K562 (cell line): ENCODE data around the gene SEC14L1. TPM values are rescaled to one million over a fixed set of nuclear protein-coding genes. Genes with fewer than 3 reads are reported as not detected.

Source experiments
- ATAC-seq: fragments of 200-7000 bp; cut with Tn5 transposase; 3 replicates; pipeline ENCODE4 v1.9.1; 2020; ENCODE audit warnings: moderate library complexity
- BruUV-seq: library from RNA; stranded (reverse); fragments of 400-500 nt; replicated peaks from 2 replicates; lab custom pipeline; 2021; lab: Mats Ljungman, UMichigan
- CTCF ChIA-PET: fragments of 300-600 bp; formaldehyde crosslinking; extraction: SDS; loops from one replicate; lab custom pipeline; 2021; ENCODE audit warnings: low intra/inter-chr PET ratio; lab: Yijun Ruan, JAX
- POLR2A ChIA-PET: fragments of 300-600, 350-650 bp; sonication (Branson Sonifier 250); formaldehyde crosslinking; extraction: SDS; loops from one replicate; lab custom pipeline; 2021; ENCODE audit warnings: antibody characterized with exemption, inconsistent platforms; lab: Yijun Ruan, JAX
- DNase-seq, 4 experiments: peaks; one replicate each; pipeline versions ENCODE4 v3.0.0 to v3.0.0-alpha.2; 2011 to 2018; ENCODE audit warnings: low spot score in 3 of 4, mixed read lengths in 3 of 4; ENCODE audit errors: extremely low read depth in 1 of 4
- FAIRE-seq: peaks from 2 replicates; lab custom pipeline; 2011; peaks lifted over from hg19 to GRCh38; lab: Jason Lieb, UNC
- H2AFZ ChIP-seq: 2 replicates; pipeline ENCODE4 v1.6.0; 2011; ENCODE audit warnings: low read depth, low read length, control low read depth, inconsistent platforms
- H3K27ac ChIP-seq: fragments of 200-600 bp; 3 replicates; pipeline ENCODE4 v1.8.0; 2011; ENCODE audit warnings: low read depth, mild to moderate bottlenecking, control low read depth, inconsistent platforms, low read length, moderate library complexity, mixed read lengths; ENCODE audit errors: extremely low read depth
- H3K27me3 ChIP-seq, 2 experiments: fragments of 300-600 bp in 1 of 2; 2 replicates in 1 of 2; 3 replicates in 1 of 2; pipeline versions ENCODE4 v1.6.0 to v1.8.0; 2011; ENCODE audit warnings: inconsistent platforms in 2 of 2, low read length in 2 of 2, mild to moderate bottlenecking in 1 of 2, mixed read lengths in 1 of 2, moderate library complexity in 1 of 2; ENCODE audit not compliant: control insufficient read depth in 2 of 2, insufficient read depth in 2 of 2
- H3K36me3 ChIP-seq: fragments of 300-600 bp; 3 replicates; pipeline ENCODE4 v1.8.0; 2011; ENCODE audit warnings: mild to moderate bottlenecking, low read length, inconsistent platforms; ENCODE audit not compliant: control insufficient read depth, insufficient read depth
- H3K4me1 ChIP-seq, 2 experiments: fragments of 200-600 bp in 1 of 2; replicated peaks in 1 of 2; 2 replicates in 1 of 2; 3 replicates in 1 of 2; pipeline versions ENCODE4 v1.5.1 to v1.8.0; 2011; ENCODE audit warnings: inconsistent platforms in 2 of 2, low read length in 2 of 2, mild to moderate bottlenecking in 1 of 2, mixed read lengths in 1 of 2, moderate library complexity in 1 of 2; ENCODE audit not compliant: control insufficient read depth in 2 of 2, insufficient read depth in 2 of 2
- H3K4me2 ChIP-seq: 2 replicates; pipeline ENCODE4 v1.6.1; 2011; ENCODE audit warnings: low read length, control low read depth, inconsistent platforms, mixed read lengths; ENCODE audit not compliant: insufficient read depth
- H3K4me3 ChIP-seq: fragments of 200-600 bp; sonication (generic), shearing (Covaris generic); 2 replicates; pipeline ENCODE4 v1.5.1; 2016; ENCODE audit warnings: control low read depth, inconsistent platforms
- H3K79me2 ChIP-seq: fragments of 200-600 bp; 3 replicates; pipeline ENCODE4 v1.8.0; 2011; ENCODE audit warnings: low read length, inconsistent platforms; ENCODE audit not compliant: control insufficient read depth, insufficient read depth
- H3K9ac ChIP-seq, 2 experiments: 2 replicates each; pipeline versions ENCODE4 v1.6.0 to v1.6.1; 2011; ENCODE audit warnings: low read depth in 2 of 2, low read length in 2 of 2, control low read depth in 1 of 2, inconsistent platforms in 1 of 2, mild to moderate bottlenecking in 1 of 2, mixed read lengths in 1 of 2; ENCODE audit not compliant: insufficient read depth in 1 of 2
- H3K9me1 ChIP-seq: one replicate; pipeline ENCODE4 v1.6.0; 2011; ENCODE audit warnings: inconsistent platforms, mild to moderate bottlenecking, low read length, moderate library complexity; ENCODE audit not compliant: control insufficient read depth, insufficient read depth
- H3K9me3 ChIP-seq: replicated peaks from 2 replicates; pipeline ENCODE4 v1.5.1; 2011; ENCODE audit warnings: low read depth, low read length, inconsistent platforms; ENCODE audit not compliant: control insufficient read depth, insufficient read depth
- H4K20me1 ChIP-seq: replicated peaks from 2 replicates; pipeline ENCODE4 v1.6.1; 2011; ENCODE audit warnings: low read length, inconsistent platforms, mixed read lengths; ENCODE audit not compliant: control insufficient read depth, insufficient read depth
- E2F1 ChIP-seq: sonication (generic); formaldehyde crosslinking; IDR thresholded peaks from 2 replicates; pipeline ENCODE4 v1.8.1; 2023; ENCODE audit warnings: mild to moderate bottlenecking, missing genetic modification reagents, moderate library complexity
- GATAD2A ChIP-seq: fragments of 450-650 bp; IDR thresholded peaks from 2 replicates; pipeline ENCODE4 v1.6.1; 2017
- HNRNPLL ChIP-seq: fragments of 200-400 bp; formaldehyde crosslinking; IDR thresholded peaks from 2 replicates; pipeline ENCODE4 v1.6.1; 2017; ENCODE audit warnings: low read length, low read depth, mild to moderate bottlenecking; ENCODE audit not compliant: poor library complexity, severe bottlenecking
- IRF1 ChIP-seq: sonication (generic); formaldehyde crosslinking; IDR thresholded peaks from 2 replicates; pipeline ENCODE4 v1.8.0; 2022; ENCODE audit warnings: missing genetic modification reagents, mild to moderate bottlenecking, borderline replicate concordance
- RFX1 ChIP-seq: fragments of 450-650 bp; IDR thresholded peaks from 2 replicates; pipeline ENCODE4 v1.6.1; 2016; ENCODE audit warnings: mild to moderate bottlenecking, moderate library complexity
- TCF7 ChIP-seq: sonication (generic); IDR thresholded peaks from 2 replicates; pipeline ENCODE4 v1.6.1; 2016; ENCODE audit warnings: antibody characterized with exemption, borderline replicate concordance
- WGBS: fragments of 100-300 bp; shearing (Covaris generic); methylation state at CpG from one replicate; pipeline ENCODE4 v1.1.6; 2016; ENCODE audit warnings: low coverage, mixed read lengths; ENCODE audit not compliant: insufficient coverage; ENCODE audit errors: missing lambda C conversion rate; 5-methylcytosine and 5-hydroxymethylcytosine counted together
- in situ Hi-C: fragments of 300-500 bp; cut with MboI; formaldehyde crosslinking; loops from 4 replicates; pipeline ENCODE4 v1.15.0; 2018; ENCODE audit warnings: inconsistent platforms, mixed read lengths
- intact Hi-C: fragments of 100-400 bp; cut with micrococcal nuclease; formaldehyde crosslinking; loops from 2 replicates; pipeline ENCODE4 v1.14.2; 2022
- polyA plus RNA-seq, 8 experiments: library from polyadenylated mRNA; depleted of rRNA in 4 of 8; stranded (reverse) in 5 of 8; unstranded in 3 of 8; fragments of >200 nt; fragmentation: Nextera tagmentation in 2 of 8; fragmentation: Illumina TruSeq in 1 of 8; extraction: Ambion mirVana in 2 of 8; extraction: Trizol in 1 of 8; gene quantifications; 2 replicates each; pipeline versions ENCODE4 v1.2.1 to v1.2.3, GENCODE V29; 2011 to 2014; ENCODE audit warnings: inconsistent platforms in 1 of 8, missing spikeins in 1 of 8
- total RNA-seq, 7 experiments: library from RNA; depleted of rRNA in 6 of 7; stranded (reverse); fragments of >200 nt in 6 of 7; fragmentation: Illumina TruSeq in 2 of 7; extraction: Trizol in 2 of 7; gene quantifications; 2 replicates each; pipeline versions ENCODE4 v1.2.1 to v1.2.3, GENCODE V29; 2011 to 2021; ENCODE audit warnings: low replicate concordance in 1 of 7

The SEC14L1 gene
- total and polyA plus RNA-seq, 9 of the 15 experiments (the other 6 are each of a cell fraction or from before 2014, with no cell fraction given) = 3.1 to 39.7 (median 15.2) TPM

DNA sequence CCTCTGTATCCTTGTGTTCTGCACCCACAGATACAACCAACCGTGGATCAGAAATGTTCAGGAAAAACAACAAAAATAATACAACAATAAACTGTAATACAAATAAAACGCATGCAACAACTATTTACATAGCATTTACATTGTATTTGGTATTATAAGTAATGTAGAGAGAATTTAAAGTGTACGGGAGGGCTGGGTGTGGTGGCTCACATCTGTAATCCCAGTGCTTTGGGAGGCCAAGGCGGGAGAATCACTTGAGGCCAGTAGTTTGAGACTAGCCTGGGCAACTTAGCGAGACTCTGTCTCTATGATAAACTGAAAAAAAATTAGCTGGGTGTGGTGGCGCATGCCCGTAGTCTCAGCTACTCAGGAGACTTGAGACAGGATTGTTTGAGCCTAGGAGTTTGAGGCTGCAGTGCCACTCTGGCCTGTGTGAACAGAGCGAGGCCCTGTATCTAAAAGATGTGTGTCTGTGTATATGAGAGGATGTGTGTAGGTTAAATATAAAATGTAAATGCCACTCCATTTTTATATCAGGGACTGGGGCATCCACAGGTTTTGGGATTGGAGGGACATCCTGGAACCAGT lies 13.3 kb downstream of the SEC14L1 start:
- Histone ChIP-seq H3K36me3 (peaks cover 16% of the 10 kb centered on the region; the same call in 2 of the 3 replicates), H3K9me3 (no peaks in the 10 kb centered on the region)
- CTCF ChIA-PET = no interaction called here
- TF ChIP-seq E2F1 = no peak
- no peak for TF ChIP-seq IRF1 (CRISPR knock-in tag)
- no peak for TF ChIP-seq GATAD2A
- TF ChIP-seq HNRNPLL = no peak
- no peak for TF ChIP-seq TCF7
- no peak for TF ChIP-seq RFX1
- TF ChIP-seq, all 486 proteins: peak for 0
- H3K27me3 ChIP-seq = no peaks in the 10 kb centered on the region
- H3K9me1 ChIP-seq = no peaks in the 10 kb centered on the region
- WGBS = 74% methylated on average over 6 of the region's 8 CpGs
- H3K27ac ChIP-seq = no peak overlapping the region
- DNase-seq (no peak), ATAC-seq (no peak; the same call in 1 of the 3 replicates), FAIRE-seq (no peak)
- H3K4me3 ChIP-seq = no peak overlapping the region
- H3K4me2 ChIP-seq = no peak overlapping the region
- H3K4me1 ChIP-seq = no peaks in the 10 kb centered on the region; a peak in 2 of 5 replicates
- in situ Hi-C loops = no loop called here
- H3K79me2 ChIP-seq = peaks cover 42% of the 10 kb centered on the region
- POLR2A ChIA-PET = no interaction called here
- BruUV-seq = no TSS peak
- H2AFZ ChIP-seq = no peak overlapping the region
- H3K9ac ChIP-seq = no peak overlapping the region
- intact Hi-C loops = no loop called here
- no peaks in the 10 kb centered on the region for H4K20me1 ChIP-seq
